BLaER1 (cell line): Measurements from ENCODE around the gene PTPRK.

Experiments
- H3K27ac ChIP-seq: shearing (Covaris generic); formaldehyde crosslinking; 2 replicates; pipeline ENCODE4 v1.8.1; 2022
- H3K27me3 ChIP-seq: shearing (Covaris generic); formaldehyde crosslinking; 2 replicates; pipeline ENCODE4 v1.8.1; 2022
- H3K36me3 ChIP-seq: shearing (Covaris generic); formaldehyde crosslinking; 2 replicates; pipeline ENCODE4 v1.8.1; 2022
- H3K4me1 ChIP-seq: shearing (Covaris generic); formaldehyde crosslinking; 2 replicates; pipeline ENCODE4 v1.8.1; 2022
- H3K4me2 ChIP-seq: shearing (Covaris generic); formaldehyde crosslinking; 2 replicates; pipeline ENCODE4 v1.8.1; 2022
- H3K4me3 ChIP-seq: shearing (Covaris generic); formaldehyde crosslinking; 2 replicates; pipeline ENCODE4 v1.8.1; 2022
- H3K9ac ChIP-seq: shearing (Covaris generic); formaldehyde crosslinking; 2 replicates; pipeline ENCODE4 v1.8.1; 2022
- H3K9me3 ChIP-seq: shearing (Covaris generic); formaldehyde crosslinking; 2 replicates; pipeline ENCODE4 v1.8.1; 2022
- H4K20me1 ChIP-seq: shearing (Covaris generic); formaldehyde crosslinking; 2 replicates; pipeline ENCODE4 v1.8.1; 2022
- Cebpa-rat ChIP-seq: shearing (Covaris generic); IDR thresholded peaks from 2 replicates; pipeline ENCODE4 v1.8.1; 2022

Gene PTPRK

DNA sequence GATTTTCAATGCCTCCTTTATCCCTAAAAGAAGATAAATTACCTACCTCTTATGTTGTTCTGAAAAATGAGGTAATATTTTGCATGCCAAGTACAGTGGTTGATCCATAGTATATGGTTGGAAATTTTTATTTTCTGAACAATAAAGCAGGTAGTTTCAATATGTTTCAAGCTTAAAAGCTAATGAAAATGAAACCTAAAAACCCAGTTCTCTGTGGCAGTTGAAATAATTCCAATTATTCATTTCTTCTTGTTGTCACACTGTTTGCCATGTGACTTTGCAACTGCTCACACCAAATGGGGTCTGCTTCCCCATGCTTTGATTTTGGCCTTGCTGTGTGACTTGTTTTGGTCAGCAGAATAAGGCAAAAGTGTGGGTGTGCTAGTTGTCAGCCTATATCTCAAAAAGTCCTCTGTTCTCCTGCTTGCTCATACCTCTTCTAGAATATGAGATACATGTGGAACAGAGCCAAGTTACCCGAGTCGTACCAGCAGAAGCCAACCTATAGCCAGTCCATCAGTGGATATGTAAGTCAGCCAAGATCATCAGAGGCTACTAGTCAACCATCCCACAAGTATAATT is 422.3 kb downstream of the PTPRK start:
- Histone ChIP-seq H3K4me1 (no peaks in the 10 kb centered on the region), H3K4me2 (no peak overlapping the region), H3K27ac (no peak overlapping the region), H3K4me3 (no peak overlapping the region), H3K36me3 (no peaks in the 10 kb centered on the region), H3K27me3 (no peaks in the 10 kb centered on the region), H3K9ac (no peak overlapping the region), H3K9me3 (no peaks in the 10 kb centered on the region), H4K20me1 (no peaks in the 10 kb centered on the region)
- no peak for TF ChIP-seq Cebpa-rat

DNA sequence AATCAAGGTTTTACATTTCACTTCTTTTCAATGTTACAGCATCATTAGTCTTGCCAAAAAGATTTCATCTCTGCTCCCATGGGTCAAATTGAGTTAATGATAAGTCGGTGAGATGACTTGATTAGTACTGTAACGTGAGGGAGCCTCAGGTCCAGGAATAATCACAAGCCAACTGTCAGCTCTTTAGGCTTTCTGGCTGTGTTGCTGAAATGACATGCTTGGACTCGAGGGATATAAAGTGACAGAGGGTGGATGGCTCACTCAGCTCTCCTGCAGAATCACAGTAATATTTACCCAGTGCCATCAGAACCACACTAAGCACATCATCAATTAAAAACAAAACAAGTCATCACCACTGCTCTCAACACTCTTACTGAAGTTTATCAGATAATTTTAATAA is 423.4 kb downstream of the PTPRK start:
- Histone ChIP-seq H3K4me3 (no peak overlapping the region), H3K27me3 (no peaks in the 10 kb centered on the region), H4K20me1 (no peaks in the 10 kb centered on the region), H3K27ac (no peak overlapping the region), H3K36me3 (no peaks in the 10 kb centered on the region), H3K9ac (no peak overlapping the region), H3K4me1 (no peaks in the 10 kb centered on the region), H3K4me2 (no peak overlapping the region), H3K9me3 (no peaks in the 10 kb centered on the region)
- no peak for TF ChIP-seq Cebpa-rat

DNA sequence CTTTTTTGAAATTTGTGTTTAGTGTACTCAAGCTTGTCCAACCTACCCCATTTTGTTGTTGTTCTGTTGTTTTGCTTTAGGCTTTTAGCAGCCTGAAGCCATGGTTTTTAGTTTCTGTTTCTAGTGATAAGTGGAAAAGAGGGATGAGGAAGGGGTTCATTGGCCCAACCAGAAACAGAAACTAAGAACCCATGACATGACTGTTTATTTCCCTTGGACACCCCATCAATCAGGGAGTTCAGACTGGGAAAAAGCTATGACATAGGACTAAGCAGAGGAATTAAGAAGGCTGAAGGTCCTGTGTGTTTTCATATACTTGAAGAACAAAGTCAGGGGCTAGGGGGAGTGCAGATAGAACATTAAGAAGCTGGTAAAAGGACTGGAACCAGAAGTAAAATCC is 425.0 kb downstream of the PTPRK start:
- no peaks in the 10 kb centered on the region for H3K27me3 ChIP-seq
- H3K9ac ChIP-seq: no peak overlapping the region
- no peak overlapping the region for H3K4me3 ChIP-seq
- H3K4me1 ChIP-seq: no peaks in the 10 kb centered on the region
- H3K27ac ChIP-seq: no peak overlapping the region
- H3K4me2 ChIP-seq: no peak overlapping the region
- no peaks in the 10 kb centered on the region for H3K36me3 ChIP-seq
- no peak for TF ChIP-seq Cebpa-rat
- no peaks in the 10 kb centered on the region for H3K9me3 ChIP-seq
- H4K20me1 ChIP-seq: no peaks in the 10 kb centered on the region

DNA sequence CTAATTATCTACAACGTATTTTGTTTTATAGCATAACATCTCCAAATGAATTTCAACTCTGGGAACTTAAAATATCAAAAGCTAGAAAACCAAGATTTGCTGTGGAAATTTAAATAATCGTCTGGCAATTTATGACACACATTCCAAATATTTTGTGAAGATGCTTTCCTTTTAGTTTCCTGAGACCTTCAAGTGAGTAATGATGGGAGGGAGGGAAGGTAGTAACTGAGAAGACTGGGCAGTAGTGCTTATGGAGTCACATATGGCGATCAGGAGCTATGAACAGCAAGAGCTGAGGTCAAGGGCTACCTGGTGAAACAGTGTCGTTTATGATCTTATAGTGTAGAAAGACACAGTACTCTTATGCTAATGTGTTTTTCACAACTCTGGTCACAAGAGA is 441.4 kb downstream of the PTPRK start:
- Histone ChIP-seq H3K36me3 (peaks cover 3% of the 10 kb centered on the region), H3K4me2 (no peak overlapping the region), H3K9ac (no peak overlapping the region), H3K4me3 (no peak overlapping the region), H4K20me1 (no peaks in the 10 kb centered on the region), H3K27ac (no peak overlapping the region), H3K4me1 (no peaks in the 10 kb centered on the region), H3K27me3 (no peaks in the 10 kb centered on the region), H3K9me3 (no peaks in the 10 kb centered on the region)
- TF ChIP-seq Cebpa-rat: no peak

DNA sequence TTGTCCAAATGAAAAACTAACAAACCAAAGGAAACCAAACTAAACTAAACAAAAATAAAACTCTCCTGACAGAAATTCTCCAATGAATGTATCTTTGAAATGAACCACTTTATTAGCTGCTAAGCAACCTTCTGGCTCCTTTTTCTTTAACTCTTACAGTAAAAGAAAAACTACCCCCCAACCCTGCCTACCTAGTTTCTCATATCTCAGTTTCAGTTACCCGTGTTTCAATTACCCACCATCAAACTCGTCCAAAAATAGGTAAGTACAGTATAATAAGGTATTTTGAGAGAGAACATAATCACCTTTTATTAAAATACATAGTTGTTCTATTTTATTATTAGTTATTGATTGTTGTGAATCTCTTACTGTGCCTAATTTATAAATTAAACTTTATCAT is 442.1 kb downstream of the PTPRK start:
- Histone ChIP-seq H3K27me3 (no peaks in the 10 kb centered on the region), H3K4me2 (no peak overlapping the region), H4K20me1 (no peaks in the 10 kb centered on the region), H3K9me3 (no peaks in the 10 kb centered on the region), H3K4me3 (no peak overlapping the region), H3K9ac (no peak overlapping the region), H3K36me3 (peaks cover 3% of the 10 kb centered on the region), H3K27ac (no peak overlapping the region), H3K4me1 (no peaks in the 10 kb centered on the region)
- TF ChIP-seq Cebpa-rat: no peak

DNA sequence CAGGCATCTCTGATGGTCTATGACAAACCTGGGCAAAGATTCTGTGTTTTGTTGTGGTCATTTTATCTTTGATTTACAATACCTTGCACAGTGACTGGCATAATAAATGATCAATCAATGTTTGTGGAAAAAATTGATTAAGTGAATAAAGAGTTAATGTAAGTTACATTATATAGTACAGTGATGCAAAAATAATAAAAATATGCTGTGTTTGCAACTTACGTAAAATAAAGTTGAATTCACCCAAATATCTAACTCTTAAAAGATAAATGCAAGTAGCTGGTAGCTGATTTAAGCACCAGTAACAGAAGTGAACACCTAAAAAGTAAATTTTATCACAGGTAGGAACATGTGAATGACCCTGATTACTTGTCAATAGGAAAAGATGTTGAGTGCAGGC is 443.6 kb downstream of the PTPRK start:
- H3K9me3 ChIP-seq: no peaks in the 10 kb centered on the region
- no peaks in the 10 kb centered on the region for H3K27me3 ChIP-seq
- H3K36me3 ChIP-seq: no peaks in the 10 kb centered on the region
- no peak overlapping the region for H3K4me2 ChIP-seq
- no peak overlapping the region for H3K4me3 ChIP-seq
- TF ChIP-seq Cebpa-rat: no peak
- no peaks in the 10 kb centered on the region for H4K20me1 ChIP-seq
- no peak overlapping the region for H3K9ac ChIP-seq
- H3K4me1 ChIP-seq: no peaks in the 10 kb centered on the region
- H3K27ac ChIP-seq: no peak overlapping the region

DNA sequence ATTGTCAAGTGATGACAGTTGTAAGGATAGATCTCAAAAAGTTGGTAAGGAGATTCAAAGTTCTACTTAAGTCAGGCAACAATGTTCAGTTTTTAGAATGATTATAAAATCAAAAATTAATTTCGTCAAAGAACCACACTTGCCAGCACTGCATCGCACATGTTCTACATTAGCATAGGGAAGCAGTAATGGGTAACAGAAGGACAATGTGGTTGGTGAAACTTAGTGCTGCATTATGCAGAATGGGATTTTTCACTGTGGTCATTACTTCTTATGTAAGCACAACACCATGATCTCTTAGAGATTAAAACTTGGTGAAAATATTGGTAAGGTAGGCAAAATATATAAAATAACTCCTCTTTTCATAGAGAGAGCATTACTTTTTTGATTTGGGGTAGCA is 445.8 kb downstream of the PTPRK start:
- H3K27ac ChIP-seq: no peak overlapping the region
- H3K27me3 ChIP-seq: no peaks in the 10 kb centered on the region
- H3K9ac ChIP-seq: no peak overlapping the region
- no peak for TF ChIP-seq Cebpa-rat
- no peaks in the 10 kb centered on the region for H3K4me1 ChIP-seq
- no peak overlapping the region for H3K4me3 ChIP-seq
- no peak overlapping the region for H3K4me2 ChIP-seq
- no peaks in the 10 kb centered on the region for H4K20me1 ChIP-seq
- no peaks in the 10 kb centered on the region for H3K36me3 ChIP-seq
- H3K9me3 ChIP-seq: no peaks in the 10 kb centered on the region

DNA sequence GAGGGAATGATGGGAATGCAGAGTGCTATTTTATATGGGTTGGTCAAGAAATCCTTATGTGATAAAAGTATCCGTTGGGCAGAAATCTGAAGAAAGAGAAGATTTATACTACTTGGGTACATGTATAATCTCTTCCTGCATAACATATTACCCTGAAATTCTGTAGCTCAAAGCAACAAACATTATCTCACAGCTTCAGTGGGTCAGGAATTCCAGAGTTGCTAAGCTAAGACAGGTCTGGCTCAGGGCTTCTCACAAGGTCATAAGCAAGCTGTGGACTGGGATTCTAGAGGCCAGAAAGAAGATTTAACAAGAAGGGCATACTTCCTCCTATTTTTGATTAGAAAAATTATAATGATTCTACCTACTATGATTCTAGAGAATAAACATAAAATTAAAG is 447.0 kb downstream of the PTPRK start:
- TF ChIP-seq Cebpa-rat: no peak

DNA sequence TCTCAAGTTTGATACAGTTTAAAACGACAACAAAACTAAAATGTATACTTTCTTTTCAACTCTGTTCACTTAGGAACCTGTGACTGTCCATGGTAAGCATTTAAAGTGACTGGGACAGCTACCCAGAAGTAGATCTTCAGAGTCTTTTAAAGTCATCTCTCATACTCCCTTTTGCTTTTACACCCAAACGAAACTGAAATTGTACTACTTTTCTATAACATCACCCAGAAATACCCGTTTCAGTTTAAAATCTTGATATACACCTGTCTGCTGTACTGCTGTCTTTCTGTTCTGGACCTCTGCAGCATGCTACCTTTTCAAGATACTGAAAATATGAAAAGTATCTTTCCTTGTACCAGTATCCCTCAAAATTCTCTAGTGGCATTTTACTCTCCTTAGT is 449.2 kb downstream of the PTPRK start:
- no peak overlapping the region for H3K9ac ChIP-seq
- no peaks in the 10 kb centered on the region for H3K27me3 ChIP-seq
- peaks cover 11% of the 10 kb centered on the region for H3K36me3 ChIP-seq
- no peak overlapping the region for H3K4me3 ChIP-seq
- no peak for TF ChIP-seq Cebpa-rat
- no peaks in the 10 kb centered on the region for H3K4me1 ChIP-seq
- no peaks in the 10 kb centered on the region for H3K9me3 ChIP-seq
- no peak overlapping the region for H3K4me2 ChIP-seq
- H3K27ac ChIP-seq: no peak overlapping the region
- no peaks in the 10 kb centered on the region for H4K20me1 ChIP-seq

More for the DNA sequence above, 447.0 kb downstream of the PTPRK start:
- Histone ChIP-seq H4K20me1 (no peaks in the 10 kb centered on the region), H3K36me3 (no peaks in the 10 kb centered on the region), H3K4me2 (no peak overlapping the region), H3K4me1 (no peaks in the 10 kb centered on the region), H3K27me3 (no peaks in the 10 kb centered on the region), H3K9ac (no peak overlapping the region), H3K4me3 (no peak overlapping the region), H3K9me3 (no peaks in the 10 kb centered on the region), H3K27ac (no peak overlapping the region)

DNA sequence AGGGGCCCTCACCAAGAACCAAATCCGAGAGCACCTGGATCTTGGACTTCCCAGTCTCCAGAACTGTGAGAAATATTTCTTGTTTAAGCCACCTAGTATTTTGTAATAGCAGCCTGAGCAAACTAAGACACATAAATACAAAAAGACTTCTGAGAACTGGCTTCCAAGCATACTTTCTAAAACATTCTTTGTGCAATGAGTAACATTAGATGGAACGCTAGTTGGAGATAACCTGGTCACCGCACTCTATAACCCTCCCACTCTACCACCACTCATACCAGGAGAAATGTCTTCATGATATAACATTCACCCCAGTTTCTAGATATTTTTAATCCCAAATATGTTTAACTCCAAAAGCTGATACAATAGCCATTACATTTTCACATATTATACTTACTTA is 450.0 kb downstream of the PTPRK start:
- H3K36me3 ChIP-seq: peaks cover 11% of the 10 kb centered on the region

DNA sequence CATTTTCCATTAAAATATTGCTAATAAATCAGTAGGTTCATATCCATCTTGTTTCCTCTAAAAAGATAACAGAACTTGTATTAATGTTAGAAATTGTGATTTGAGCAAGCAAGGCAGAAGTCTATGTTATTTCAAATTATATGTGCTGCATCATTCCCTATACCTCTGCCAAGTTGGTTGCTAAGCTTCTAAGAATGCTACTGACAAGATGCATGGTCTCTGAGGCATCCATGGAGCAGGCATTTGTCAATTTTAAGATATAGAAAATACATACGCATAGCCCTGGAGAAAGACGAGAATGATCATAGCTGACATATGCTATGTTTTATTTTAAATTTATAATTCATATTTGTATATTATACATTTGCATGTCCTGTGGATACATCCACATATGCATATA is 451.2 kb downstream of the PTPRK start:
- H3K9me3 ChIP-seq: no peaks in the 10 kb centered on the region
- H3K4me3 ChIP-seq: no peak overlapping the region

More for the DNA sequence above, 450.0 kb downstream of the PTPRK start:
- H3K4me2 ChIP-seq: no peak overlapping the region
- no peaks in the 10 kb centered on the region for H3K9me3 ChIP-seq
- no peaks in the 10 kb centered on the region for H4K20me1 ChIP-seq
- no peak overlapping the region for H3K27ac ChIP-seq
- no peaks in the 10 kb centered on the region for H3K4me1 ChIP-seq
- no peak overlapping the region for H3K4me3 ChIP-seq
- H3K9ac ChIP-seq: no peak overlapping the region
- H3K27me3 ChIP-seq: no peaks in the 10 kb centered on the region
- TF ChIP-seq Cebpa-rat: no peak

More for the DNA sequence above, 451.2 kb downstream of the PTPRK start:
- Histone ChIP-seq H4K20me1 (no peaks in the 10 kb centered on the region), H3K27ac (no peak overlapping the region), H3K27me3 (no peaks in the 10 kb centered on the region), H3K4me1 (no peaks in the 10 kb centered on the region), H3K4me2 (no peak overlapping the region), H3K9ac (no peak overlapping the region), H3K36me3 (peaks cover 11% of the 10 kb centered on the region)
- no peak for TF ChIP-seq Cebpa-rat
